ENCODE data around the gene S100A11.

S100A11 gene

GRCh38 chr1:152038871-152039270 lies 2.1 kb upstream of the S100A11 start:
- no peak for DNase-seq

GRCh38 chr1:152035539-152036266 lies 1.1 kb downstream of the S100A11 start:
- peak in 1 of 2 experiments; percentile 40 for DNase-seq

GRCh38 chr1:152034654-152035538 lies 1.9 kb downstream of the S100A11 start:
- peak; percentile 73 to 79 for DNase-seq

GRCh38 chr1:152034324-152034653 lies 2.5 kb downstream of the S100A11 start:
- DNase-seq: no peak

- no peak for DNase-seq
Observed at GRCh38 chr1:152029929-152030211, 6.9 kb downstream of the S100A11 start.

GRCh38 chr1:152029144-152029928 lies 7.5 kb downstream of the S100A11 start:
- DNase-seq: peak; percentile 24 to 31

GRCh38 chr1:152026895-152027294 lies 9.9 kb downstream of the S100A11 start:
- DNase-seq: no peak

- no peak for DNase-seq
Observed at GRCh38 chr1:152024223-152024622, 12.6 kb downstream of the S100A11 start.

- DNase-seq: no peak
Observed at GRCh38 chr1:152023221-152023620, 13.6 kb downstream of the S100A11 start.

GRCh38 chr1:152022474-152022873 lies 14.3 kb downstream of the S100A11 start:
- DNase-seq: no peak

- no peak for DNase-seq
Observed at GRCh38 chr1:152021569-152021968, 15.2 kb downstream of the S100A11 start.

- DNase-seq: no peak
Observed at GRCh38 chr1:152020849-152021248, 16.0 kb downstream of the S100A11 start.

GRCh38 chr1:152018537-152018936 lies 18.3 kb downstream of the S100A11 start:
- peak; percentile 49 to 60 for DNase-seq

GRCh38 chr1:152015766-152016165 lies 21.0 kb downstream of the S100A11 start:
- DNase-seq: no peak

GRCh38 chr1:152014943-152015342 lies 21.9 kb downstream of the S100A11 start:
- no peak for DNase-seq

- DNase-seq: peak; percentile 53 to 59
Observed at GRCh38 chr1:152013664-152014237, 23.1 kb downstream of the S100A11 start.

- no peak for DNase-seq
Observed at GRCh38 chr1:152009691-152010090, 27.1 kb downstream of the S100A11 start.

GRCh38 chr1:152007047-152007446 lies 29.8 kb downstream of the S100A11 start:
- DNase-seq: no peak

- no peak for DNase-seq
Observed at GRCh38 chr1:152005360-152005912, 31.4 kb downstream of the S100A11 start.

GRCh38 chr1:152003846-152004442 lies 32.9 kb downstream of the S100A11 start:
- no peak for DNase-seq

GRCh38 chr1:152002960-152003359 lies 33.8 kb downstream of the S100A11 start:
- no peak for DNase-seq
